ENCODE data around the gene TMC7.

TMC7 gene

DNA sequence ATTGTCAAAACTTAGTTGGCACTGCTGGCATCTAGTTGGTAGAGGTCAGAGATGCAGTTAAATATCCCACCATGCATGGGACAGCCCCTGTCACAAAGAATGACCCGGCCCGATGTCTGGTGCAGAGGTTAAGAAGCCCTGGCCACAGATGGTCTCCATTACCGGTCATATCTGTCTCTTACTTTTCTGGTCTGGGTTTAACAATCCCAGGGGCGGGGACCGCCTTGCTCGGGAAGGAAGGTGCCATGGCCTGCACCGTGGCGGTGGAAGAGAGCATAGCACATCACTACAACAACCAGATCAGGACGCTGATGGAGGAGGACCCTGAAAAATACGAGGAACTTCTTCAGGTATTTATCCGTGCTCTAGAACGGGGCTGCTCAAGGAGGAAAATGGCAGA, 91.8 kb downstream of the TMC7 start:
- Histone ChIP-seq H3K4me3 (ENCODE audit: low read length) (no peak overlapping the region), H3K9ac (ENCODE audit: low read length) (no peak overlapping the region), H3K4me1 (ENCODE audit: low read length) (no peaks in the 10 kb centered on the region), H3K9me3 (replicated peaks; ENCODE audit: insufficient read depth, low read length) (no peaks in the 10 kb centered on the region), H3K27ac (ENCODE audit: low read length) (no peak overlapping the region), H3K36me3 (replicated peaks; ENCODE audit: insufficient read depth, low read length) (no peaks in the 10 kb centered on the region), H3K27me3 (replicated peaks; ENCODE audit: insufficient read depth, low read length) (no peaks in the 10 kb centered on the region), H3K79me2 (ENCODE audit: low read length) (no peaks in the 10 kb centered on the region), H3F3A (ENCODE audit: insufficient read depth, low read length) (no peaks in the 10 kb centered on the region), H3K4me2 (ENCODE audit: low read depth, low read length) (no peak overlapping the region), H2AFZ (ENCODE audit: low read length) (no peak overlapping the region), H3K9me2 (replicated peaks; ENCODE audit: insufficient read depth, low read length) (no peaks in the 10 kb centered on the region), H4K20me1 (ENCODE audit: insufficient read depth, low read length) (no peaks in the 10 kb centered on the region)
- DNase-seq, result no peak
- TF ChIP-seq, protein P1, sequence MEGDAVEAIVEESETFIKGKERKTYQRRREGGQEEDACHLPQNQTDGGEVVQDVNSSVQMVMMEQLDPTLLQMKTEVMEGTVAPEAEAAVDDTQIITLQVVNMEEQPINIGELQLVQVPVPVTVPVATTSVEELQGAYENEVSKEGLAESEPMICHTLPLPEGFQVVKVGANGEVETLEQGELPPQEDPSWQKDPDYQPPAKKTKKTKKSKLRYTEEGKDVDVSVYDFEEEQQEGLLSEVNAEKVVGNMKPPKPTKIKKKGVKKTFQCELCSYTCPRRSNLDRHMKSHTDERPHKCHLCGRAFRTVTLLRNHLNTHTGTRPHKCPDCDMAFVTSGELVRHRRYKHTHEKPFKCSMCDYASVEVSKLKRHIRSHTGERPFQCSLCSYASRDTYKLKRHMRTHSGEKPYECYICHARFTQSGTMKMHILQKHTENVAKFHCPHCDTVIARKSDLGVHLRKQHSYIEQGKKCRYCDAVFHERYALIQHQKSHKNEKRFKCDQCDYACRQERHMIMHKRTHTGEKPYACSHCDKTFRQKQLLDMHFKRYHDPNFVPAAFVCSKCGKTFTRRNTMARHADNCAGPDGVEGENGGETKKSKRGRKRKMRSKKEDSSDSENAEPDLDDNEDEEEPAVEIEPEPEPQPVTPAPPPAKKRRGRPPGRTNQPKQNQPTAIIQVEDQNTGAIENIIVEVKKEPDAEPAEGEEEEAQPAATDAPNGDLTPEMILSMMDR (IDR thresholded peaks at IDR 0.05; ENCODE audit: low read length), result no peak
- TF ChIP-seq EZH2phosphoT487 (IDR thresholded peaks at IDR 0.05; ENCODE audit: low read length), result no peak
- TF ChIP-seq EZH2 (optimal IDR thresholded peaks at IDR 0.05; ENCODE audit: low read depth, low read length), result no peak

DNA sequence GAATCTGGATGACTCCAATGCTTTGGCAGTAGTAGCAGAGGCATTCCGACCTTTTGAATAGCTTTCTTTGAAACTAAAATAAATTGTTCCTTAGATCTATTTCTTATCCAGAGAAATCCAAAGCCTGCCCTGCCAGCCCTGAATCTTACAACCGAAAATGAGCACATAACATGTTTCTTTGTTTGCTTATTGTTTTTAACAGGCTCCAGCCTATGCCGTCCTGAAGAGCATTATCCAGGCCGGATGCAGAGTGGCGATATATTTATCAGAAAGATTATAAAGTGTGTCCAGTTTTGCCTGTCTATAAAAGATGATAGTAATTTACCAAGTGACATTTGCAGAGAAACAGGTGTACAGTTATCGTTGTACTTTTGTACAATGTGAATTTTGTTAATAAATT, 94.1 kb downstream of the TMC7 start:
- Histone ChIP-seq H3K9me3 (replicated peaks; ENCODE audit: insufficient read depth, low read length) (no peaks in the 10 kb centered on the region), H2AFZ (ENCODE audit: low read length) (no peak overlapping the region), H3K27me3 (replicated peaks; ENCODE audit: insufficient read depth, low read length) (no peaks in the 10 kb centered on the region), H3K36me3 (replicated peaks; ENCODE audit: insufficient read depth, low read length) (no peaks in the 10 kb centered on the region), H3K4me3 (ENCODE audit: low read length) (no peak overlapping the region), H3K27ac (ENCODE audit: low read length) (no peak overlapping the region), H3K9me2 (replicated peaks; ENCODE audit: insufficient read depth, low read length) (no peaks in the 10 kb centered on the region), H3F3A (ENCODE audit: insufficient read depth, low read length) (no peaks in the 10 kb centered on the region), H3K4me1 (ENCODE audit: low read length) (no peaks in the 10 kb centered on the region), H3K4me2 (ENCODE audit: low read depth, low read length) (no peak overlapping the region), H3K9ac (ENCODE audit: low read length) (no peak overlapping the region), H3K79me2 (ENCODE audit: low read length) (no peaks in the 10 kb centered on the region), H4K20me1 (ENCODE audit: insufficient read depth, low read length) (no peaks in the 10 kb centered on the region)
- DNase-seq, result no peak
- TF ChIP-seq EZH2 (optimal IDR thresholded peaks at IDR 0.05; ENCODE audit: low read depth, low read length) (no peak), EZH2phosphoT487 (IDR thresholded peaks at IDR 0.05; ENCODE audit: low read length) (no peak)
- TF ChIP-seq, protein P1 (IDR thresholded peaks at IDR 0.05; ENCODE audit: low read length), result no peak

DNA sequence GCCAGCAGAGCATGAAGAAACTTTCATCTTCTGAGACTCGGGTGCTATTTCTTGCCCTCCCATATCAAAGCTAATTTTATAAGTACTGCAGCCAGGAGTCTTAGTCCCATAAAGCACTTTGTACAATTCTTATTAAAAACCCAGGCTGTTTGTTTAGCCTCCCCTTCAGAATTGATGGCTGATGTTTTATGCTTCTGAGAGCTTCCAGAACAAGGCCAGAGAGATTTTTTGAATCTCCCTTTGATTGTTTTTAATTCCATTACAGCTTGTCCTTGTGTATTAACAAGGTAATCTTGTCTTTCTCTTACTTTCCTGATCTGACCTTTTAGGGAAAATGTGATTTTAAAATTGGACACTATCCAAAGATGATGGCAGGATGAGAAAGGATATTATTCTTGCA, 99.9 kb downstream of the TMC7 start:
- TF ChIP-seq EZH2 (optimal IDR thresholded peaks at IDR 0.05; ENCODE audit: low read depth, low read length) (no peak), EZH2phosphoT487 (IDR thresholded peaks at IDR 0.05; ENCODE audit: low read length) (no peak)
- TF ChIP-seq, protein P1 (IDR thresholded peaks at IDR 0.05; ENCODE audit: low read length), result no peak
- H3K4me1 ChIP-seq (ENCODE audit: low read length), result no peaks in the 10 kb centered on the region
- no peak overlapping the region for H2AFZ ChIP-seq (ENCODE audit: low read length)
- H3K36me3 ChIP-seq (replicated peaks; ENCODE audit: insufficient read depth, low read length), result no peaks in the 10 kb centered on the region
- H3F3A ChIP-seq (ENCODE audit: insufficient read depth, low read length), result no peaks in the 10 kb centered on the region
- no peaks in the 10 kb centered on the region for H4K20me1 ChIP-seq (ENCODE audit: insufficient read depth, low read length)
- H3K27me3 ChIP-seq (replicated peaks; ENCODE audit: insufficient read depth, low read length), result no peaks in the 10 kb centered on the region
- H3K27ac ChIP-seq (ENCODE audit: low read length), result no peak overlapping the region
- no peak overlapping the region for H3K4me3 ChIP-seq (ENCODE audit: low read length)
- no peaks in the 10 kb centered on the region for H3K9me3 ChIP-seq (replicated peaks; ENCODE audit: insufficient read depth, low read length)
- H3K9me2 ChIP-seq (replicated peaks; ENCODE audit: insufficient read depth, low read length), result no peaks in the 10 kb centered on the region
- DNase-seq, result no peak
- no peaks in the 10 kb centered on the region for H3K79me2 ChIP-seq (ENCODE audit: low read length)
- no peak overlapping the region for H3K9ac ChIP-seq (ENCODE audit: low read length)
- no peak overlapping the region for H3K4me2 ChIP-seq (ENCODE audit: low read depth, low read length)
